COLO829 (cell line): Measurements from ENCODE around the gene CHN2.

ENCODE experiments used
- DNase-seq: peaks from one replicate; pipeline ENCODE4 v3.0.0; 2012; ENCODE audit warnings: low spot score

Gene CHN2

GRCh38 chr7:29285444-29285793 is 90.8 kb downstream of the CHN2 start:
- peak; percentile 46 for DNase-seq

GRCh38 chr7:29285861-29286260 is 91.3 kb downstream of the CHN2 start:
- no peak for DNase-seq

- DNase-seq = peak; percentile 28
These were observed 92.8 kb downstream of the CHN2 start for GRCh38 chr7:29287366-29287765.

- DNase-seq = no peak
These were observed 93.9 kb downstream of the CHN2 start for GRCh38 chr7:29288181-29289091.

- DNase-seq = no peak
These were observed 94.8 kb downstream of the CHN2 start for GRCh38 chr7:29289156-29290021.

GRCh38 chr7:29290829-29291228 is 96.3 kb downstream of the CHN2 start:
- no peak for DNase-seq

- DNase-seq = no peak
These were observed 97.4 kb downstream of the CHN2 start for GRCh38 chr7:29291723-29292618.

- DNase-seq = no peak
These were observed 98.5 kb downstream of the CHN2 start for GRCh38 chr7:29292886-29293658.

GRCh38 chr7:29296421-29296820 is 101.8 kb downstream of the CHN2 start:
- DNase-seq = no peak

GRCh38 chr7:29297194-29297890 is 102.8 kb downstream of the CHN2 start:
- DNase-seq = no peak

- no peak for DNase-seq
These were observed 104.5 kb downstream of the CHN2 start for GRCh38 chr7:29299086-29299485.

- DNase-seq = no peak
These were observed 105.5 kb downstream of the CHN2 start for GRCh38 chr7:29300026-29300480.

GRCh38 chr7:29300649-29301048 is 106.1 kb downstream of the CHN2 start:
- DNase-seq = no peak

GRCh38 chr7:29302666-29303395 is 108.3 kb downstream of the CHN2 start:
- DNase-seq = no peak

- no peak for DNase-seq
These were observed 110.2 kb downstream of the CHN2 start for GRCh38 chr7:29304756-29305155.

- DNase-seq = no peak
These were observed 111.9 kb downstream of the CHN2 start for GRCh38 chr7:29306319-29306991.

- no peak for DNase-seq
These were observed 113.8 kb downstream of the CHN2 start for GRCh38 chr7:29308424-29308823.

GRCh38 chr7:29309041-29309854 is 114.7 kb downstream of the CHN2 start:
- DNase-seq = no peak
